WERI-Rb-1 (cell line): ENCODE measurements around the gene SYNPO2L.
"Not testable (repeated sequence)": the region's sequence is repeated elsewhere in the genome, so short reads cannot be mapped to it uniquely, and the experiment has no call there.

ENCODE experiments used
- DNase-seq: peaks from one replicate; pipeline ENCODE4 v3.0.0-alpha.2; 2020
- H3K27ac ChIP-seq: fragments of 250-450 bp; sonication (Bioruptor Pico); 2 replicates; pipeline ENCODE4 v1.5.1; 2020; ENCODE audit warnings: mild to moderate bottlenecking, moderate library complexity
- H3K27me3 ChIP-seq: fragments of 250-450 bp; sonication (Bioruptor Pico); 2 replicates; pipeline ENCODE4 v1.5.1; 2021; ENCODE audit warnings: mild to moderate bottlenecking, low read depth, moderate library complexity; ENCODE audit not compliant: insufficient read depth, severe bottlenecking
- H3K36me3 ChIP-seq: fragments of 250-450 bp; sonication (Bioruptor Pico); 2 replicates; pipeline ENCODE4 v1.5.1; 2020; ENCODE audit warnings: mild to moderate bottlenecking, moderate library complexity
- H3K4me3 ChIP-seq: 2 replicates; pipeline ENCODE4 v1.5.1; 2011; ENCODE audit warnings: low read depth, mild to moderate bottlenecking, control low read depth, low read length
- H3K9me3 ChIP-seq: fragments of 250-450 bp; sonication (Bioruptor Pico); 2 replicates; pipeline ENCODE4 v1.5.1; 2021; ENCODE audit warnings: mild to moderate bottlenecking, moderate library complexity; ENCODE audit not compliant: severe bottlenecking
- TF ChIP-seq, protein P1 (sequence below): IDR thresholded peaks from 2 replicates; pipeline ENCODE4 v1.5.1; 2011; ENCODE audit warnings: low read depth, mild to moderate bottlenecking, control low read depth, inconsistent platforms, low read length

The SYNPO2L gene, protein sequence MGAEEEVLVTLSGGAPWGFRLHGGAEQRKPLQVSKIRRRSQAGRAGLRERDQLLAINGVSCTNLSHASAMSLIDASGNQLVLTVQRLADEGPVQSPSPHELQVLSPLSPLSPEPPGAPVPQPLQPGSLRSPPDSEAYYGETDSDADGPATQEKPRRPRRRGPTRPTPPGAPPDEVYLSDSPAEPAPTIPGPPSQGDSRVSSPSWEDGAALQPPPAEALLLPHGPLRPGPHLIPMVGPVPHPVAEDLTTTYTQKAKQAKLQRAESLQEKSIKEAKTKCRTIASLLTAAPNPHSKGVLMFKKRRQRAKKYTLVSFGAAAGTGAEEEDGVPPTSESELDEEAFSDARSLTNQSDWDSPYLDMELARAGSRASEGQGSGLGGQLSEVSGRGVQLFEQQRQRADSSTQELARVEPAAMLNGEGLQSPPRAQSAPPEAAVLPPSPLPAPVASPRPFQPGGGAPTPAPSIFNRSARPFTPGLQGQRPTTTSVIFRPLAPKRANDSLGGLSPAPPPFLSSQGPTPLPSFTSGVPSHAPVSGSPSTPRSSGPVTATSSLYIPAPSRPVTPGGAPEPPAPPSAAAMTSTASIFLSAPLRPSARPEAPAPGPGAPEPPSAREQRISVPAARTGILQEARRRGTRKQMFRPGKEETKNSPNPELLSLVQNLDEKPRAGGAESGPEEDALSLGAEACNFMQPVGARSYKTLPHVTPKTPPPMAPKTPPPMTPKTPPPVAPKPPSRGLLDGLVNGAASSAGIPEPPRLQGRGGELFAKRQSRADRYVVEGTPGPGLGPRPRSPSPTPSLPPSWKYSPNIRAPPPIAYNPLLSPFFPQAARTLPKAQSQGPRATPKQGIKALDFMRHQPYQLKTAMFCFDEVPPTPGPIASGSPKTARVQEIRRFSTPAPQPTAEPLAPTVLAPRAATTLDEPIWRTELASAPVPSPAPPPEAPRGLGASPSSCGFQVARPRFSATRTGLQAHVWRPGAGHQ

DNA sequence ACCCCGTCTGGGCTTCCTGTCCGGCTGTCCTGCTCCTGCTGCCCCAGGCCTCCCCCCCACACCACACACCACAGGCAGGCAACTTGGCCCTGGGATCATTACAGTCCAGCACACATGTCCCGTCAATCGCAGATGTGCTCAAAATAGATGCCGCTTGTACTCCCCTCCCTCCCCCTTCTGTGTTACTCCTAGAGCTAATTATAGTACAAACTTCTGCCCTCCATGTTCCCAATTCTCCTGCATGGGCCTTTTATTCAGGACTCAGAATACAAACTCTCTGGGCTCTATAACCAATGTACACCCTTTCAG lies at the start of gene SYNPO2L:
TSS of gene SYNPO2L (minus strand) at position 40 of the 309 bp plus-strand sequence. CDS start 107 bp downstream, outside the sequence.
- no peaks in the 10 kb centered on the region for H3K36me3 ChIP-seq
- no peak within 1 kb of the TSS for H3K27ac ChIP-seq
- no peaks in the 10 kb centered on the region for H3K27me3 ChIP-seq
- no peak within 1 kb of the TSS for H3K4me3 ChIP-seq
- no peak for DNase-seq
- TF ChIP-seq, protein P1, sequence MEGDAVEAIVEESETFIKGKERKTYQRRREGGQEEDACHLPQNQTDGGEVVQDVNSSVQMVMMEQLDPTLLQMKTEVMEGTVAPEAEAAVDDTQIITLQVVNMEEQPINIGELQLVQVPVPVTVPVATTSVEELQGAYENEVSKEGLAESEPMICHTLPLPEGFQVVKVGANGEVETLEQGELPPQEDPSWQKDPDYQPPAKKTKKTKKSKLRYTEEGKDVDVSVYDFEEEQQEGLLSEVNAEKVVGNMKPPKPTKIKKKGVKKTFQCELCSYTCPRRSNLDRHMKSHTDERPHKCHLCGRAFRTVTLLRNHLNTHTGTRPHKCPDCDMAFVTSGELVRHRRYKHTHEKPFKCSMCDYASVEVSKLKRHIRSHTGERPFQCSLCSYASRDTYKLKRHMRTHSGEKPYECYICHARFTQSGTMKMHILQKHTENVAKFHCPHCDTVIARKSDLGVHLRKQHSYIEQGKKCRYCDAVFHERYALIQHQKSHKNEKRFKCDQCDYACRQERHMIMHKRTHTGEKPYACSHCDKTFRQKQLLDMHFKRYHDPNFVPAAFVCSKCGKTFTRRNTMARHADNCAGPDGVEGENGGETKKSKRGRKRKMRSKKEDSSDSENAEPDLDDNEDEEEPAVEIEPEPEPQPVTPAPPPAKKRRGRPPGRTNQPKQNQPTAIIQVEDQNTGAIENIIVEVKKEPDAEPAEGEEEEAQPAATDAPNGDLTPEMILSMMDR = no peak
- no peaks in the 10 kb centered on the region for H3K9me3 ChIP-seq

DNA sequence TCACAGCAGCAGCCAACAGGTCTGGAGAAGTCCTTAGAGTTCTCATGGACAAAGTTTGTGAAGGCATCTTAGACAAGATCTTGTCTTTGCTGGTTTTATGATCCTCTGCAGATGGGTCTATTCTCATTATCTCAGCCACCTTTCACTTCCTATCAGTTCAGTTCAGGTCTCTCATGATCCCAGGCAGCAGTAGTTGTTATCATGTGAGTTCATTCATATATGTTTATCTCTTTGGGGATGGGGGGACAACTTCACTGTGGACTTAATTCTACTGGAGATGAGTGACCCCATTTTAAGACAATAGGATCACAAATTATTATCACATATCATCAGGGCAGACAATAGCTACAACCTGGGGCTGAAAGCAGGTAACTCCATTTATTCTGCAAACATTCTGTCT lies 48.1 kb upstream of the SYNPO2L start:
- not testable (repeated sequence) for H3K36me3 ChIP-seq, H3K27ac ChIP-seq, H3K9me3 ChIP-seq, H3K27me3 ChIP-seq, H3K4me3 ChIP-seq, DNase-seq

DNA sequence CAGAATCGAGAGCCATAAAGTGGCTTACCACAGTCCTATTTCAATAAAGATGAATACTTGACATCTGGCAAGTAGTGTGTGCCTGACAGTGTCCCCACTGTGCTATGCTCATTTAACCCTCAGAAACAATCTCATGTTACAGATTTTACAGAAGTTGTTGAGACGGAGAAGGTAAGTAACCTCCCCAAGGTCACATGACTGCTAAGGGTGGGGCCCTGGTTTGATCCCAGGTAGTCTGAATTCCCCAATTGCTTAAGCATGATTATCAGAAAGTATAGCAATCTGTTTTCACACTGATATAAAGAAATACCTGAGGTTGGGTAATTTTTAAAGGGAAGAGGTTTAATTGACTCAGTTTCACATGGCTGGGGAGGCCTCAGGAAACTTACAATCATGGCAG lies 43.0 kb upstream of the SYNPO2L start:
- H3K4me3 ChIP-seq, DNase-seq, H3K27me3 ChIP-seq, H3K36me3 ChIP-seq, H3K27ac ChIP-seq, H3K9me3 ChIP-seq: not testable (repeated sequence)

DNA sequence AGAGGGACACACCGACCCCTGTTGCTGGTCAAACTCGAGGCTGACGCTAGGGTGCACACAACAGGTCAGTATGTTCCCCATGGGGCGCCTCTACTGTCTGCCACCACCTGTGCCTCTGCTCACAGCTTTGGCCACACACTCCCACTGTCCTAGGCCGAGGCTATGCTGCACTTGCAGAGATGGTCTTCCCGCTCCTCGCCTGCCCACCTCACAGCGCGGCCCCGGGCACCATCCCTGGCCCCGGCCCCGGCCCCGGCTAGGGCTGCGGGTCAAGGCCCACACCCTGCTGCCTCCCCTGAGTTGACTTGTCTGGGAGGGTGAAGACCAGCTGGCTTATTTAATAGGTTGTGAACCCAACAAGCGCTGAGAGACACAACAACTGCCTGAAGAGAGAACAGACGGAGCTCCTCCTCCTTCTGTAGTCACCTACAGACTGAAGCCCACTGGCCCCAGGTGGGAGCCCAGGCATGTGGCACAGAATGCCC lies 41.9 kb upstream of the SYNPO2L start, which contains the start of gene AGAP5:
TSS of gene AGAP5 (minus strand) at position 435 of the 485 bp plus-strand sequence. CDS start at position 81, 354 bp downstream.
- H3K27ac ChIP-seq, H3K27me3 ChIP-seq, DNase-seq, H3K9me3 ChIP-seq, H3K4me3 ChIP-seq, H3K36me3 ChIP-seq: not testable (repeated sequence)

DNA sequence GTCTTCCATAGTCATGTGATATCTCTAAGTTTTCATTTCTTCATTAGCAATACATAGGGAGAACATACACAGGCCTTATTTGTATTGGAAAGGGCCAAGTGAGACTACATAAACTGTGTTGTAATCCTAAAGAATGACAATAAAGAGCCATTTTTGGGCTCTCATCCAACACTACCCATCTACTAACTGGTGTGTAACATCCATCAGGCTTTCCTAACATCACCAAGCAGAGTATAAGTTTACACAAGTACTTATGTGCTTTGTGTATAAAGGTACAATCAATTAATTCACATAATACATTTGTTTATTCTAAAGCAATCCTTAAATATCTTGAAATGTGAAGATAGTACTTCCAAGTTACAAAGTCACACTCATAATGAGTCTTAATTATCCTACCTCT lies 39.5 kb upstream of the SYNPO2L start:
- not testable (repeated sequence) for H3K27ac ChIP-seq, DNase-seq, H3K4me3 ChIP-seq, H3K36me3 ChIP-seq, H3K9me3 ChIP-seq, H3K27me3 ChIP-seq

DNA sequence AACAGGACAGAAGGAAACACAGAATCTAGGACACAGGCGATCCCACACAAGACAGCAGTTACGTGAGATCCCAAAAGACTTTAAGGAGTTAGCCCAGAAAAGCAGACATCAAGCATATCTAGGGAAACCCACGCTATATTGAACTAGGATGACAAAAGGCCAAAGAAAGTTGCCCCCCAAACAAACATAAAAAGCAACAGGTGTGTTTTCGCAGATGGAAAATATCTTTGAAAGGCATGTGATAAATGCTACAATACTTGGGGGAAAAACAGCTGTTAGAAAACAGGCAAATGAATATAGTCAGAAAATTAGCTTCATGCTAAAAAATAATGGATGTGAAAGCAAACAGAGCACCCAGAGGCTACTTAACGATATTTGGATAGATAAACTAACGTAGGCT lies 34.9 kb upstream of the SYNPO2L start:
- H3K9me3 ChIP-seq, H3K36me3 ChIP-seq, DNase-seq, H3K27ac ChIP-seq, H3K4me3 ChIP-seq, H3K27me3 ChIP-seq: not testable (repeated sequence)

DNA sequence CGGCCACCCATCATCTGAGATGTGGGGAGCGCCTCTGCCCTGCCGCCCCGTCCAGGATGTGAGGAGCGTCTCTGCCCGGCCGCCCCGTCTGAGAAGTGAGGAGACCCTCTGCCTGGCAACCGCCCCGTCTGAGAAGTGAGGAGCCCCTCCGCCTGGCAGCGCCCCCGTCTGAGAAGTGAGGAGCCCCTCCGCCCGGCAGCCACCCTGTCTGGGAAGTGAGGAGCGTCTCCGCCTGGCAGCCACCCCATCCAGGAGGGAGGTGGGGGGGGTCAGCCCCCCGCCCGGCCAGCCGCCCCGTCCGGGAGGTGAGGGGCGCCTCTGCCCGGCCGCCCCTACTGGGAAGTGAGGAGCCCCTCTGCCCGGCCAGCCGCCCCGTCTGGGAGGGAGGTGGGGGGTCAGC lies 33.8 kb upstream of the SYNPO2L start:
- not testable (repeated sequence) for H3K27ac ChIP-seq, H3K27me3 ChIP-seq, H3K4me3 ChIP-seq, DNase-seq, H3K36me3 ChIP-seq, H3K9me3 ChIP-seq

DNA sequence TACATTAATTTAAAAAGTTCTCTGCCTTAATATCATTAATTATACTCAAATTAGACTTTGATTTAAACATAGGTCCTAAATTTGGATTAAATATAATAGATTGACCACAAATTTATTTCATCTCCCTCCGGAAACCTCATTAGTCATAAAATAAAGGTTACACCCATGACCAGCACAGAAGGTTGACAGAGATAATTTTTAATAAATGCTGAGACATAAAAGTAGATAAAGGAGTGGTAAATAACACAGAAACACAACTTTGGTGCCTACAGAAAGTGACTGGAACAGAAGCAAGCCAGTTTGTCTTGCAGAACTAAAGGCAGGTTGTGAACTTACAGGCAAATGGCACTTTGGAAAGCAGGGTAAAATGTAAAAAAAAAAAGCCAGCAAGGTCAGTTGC lies 31.8 kb upstream of the SYNPO2L start:
- H3K27ac ChIP-seq, DNase-seq, H3K36me3 ChIP-seq, H3K9me3 ChIP-seq, H3K4me3 ChIP-seq, H3K27me3 ChIP-seq: not testable (repeated sequence)

DNA sequence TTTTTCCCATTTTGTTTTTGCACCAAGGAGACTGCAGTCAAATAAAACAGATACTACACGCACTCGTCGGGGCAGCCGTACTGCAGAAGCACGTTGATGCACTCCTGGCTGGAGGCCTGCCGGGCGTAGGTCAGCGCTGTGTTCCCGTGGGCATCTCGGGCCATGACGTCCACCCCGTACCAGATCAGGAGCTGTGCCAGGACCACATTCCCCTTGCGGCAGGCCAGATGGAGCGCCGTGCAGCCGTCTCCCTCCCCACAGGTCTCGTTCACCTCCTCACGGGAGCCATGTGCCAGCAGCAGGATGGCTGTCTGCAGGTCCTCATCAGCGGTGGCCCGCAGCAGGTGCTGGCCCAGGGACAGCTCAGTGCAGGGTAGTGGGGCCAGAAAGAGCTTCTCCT lies 18.7 kb upstream of the SYNPO2L start:
- not testable (repeated sequence) for H3K4me3 ChIP-seq, H3K27ac ChIP-seq, H3K27me3 ChIP-seq, DNase-seq, H3K36me3 ChIP-seq, H3K9me3 ChIP-seq

DNA sequence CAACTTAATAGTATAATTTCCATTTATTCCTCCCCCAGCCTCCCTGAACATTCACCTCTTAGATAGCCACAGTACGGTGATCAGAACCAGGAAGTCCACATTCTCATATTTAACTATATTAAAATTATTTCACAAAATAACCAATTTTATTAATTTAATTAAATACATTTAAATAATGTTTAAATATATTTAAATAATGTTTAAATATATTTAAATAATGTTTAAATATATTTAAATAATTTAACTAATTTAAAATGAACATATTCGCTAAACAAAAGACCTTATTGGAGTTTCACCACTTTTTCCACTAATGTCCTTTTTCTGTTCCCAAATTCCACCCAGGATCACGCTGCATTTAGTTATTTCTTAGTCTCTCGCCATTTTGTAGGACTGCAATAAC lies 12.5 kb upstream of the SYNPO2L start:
- H3K9me3 ChIP-seq = not testable (repeated sequence)

DNA sequence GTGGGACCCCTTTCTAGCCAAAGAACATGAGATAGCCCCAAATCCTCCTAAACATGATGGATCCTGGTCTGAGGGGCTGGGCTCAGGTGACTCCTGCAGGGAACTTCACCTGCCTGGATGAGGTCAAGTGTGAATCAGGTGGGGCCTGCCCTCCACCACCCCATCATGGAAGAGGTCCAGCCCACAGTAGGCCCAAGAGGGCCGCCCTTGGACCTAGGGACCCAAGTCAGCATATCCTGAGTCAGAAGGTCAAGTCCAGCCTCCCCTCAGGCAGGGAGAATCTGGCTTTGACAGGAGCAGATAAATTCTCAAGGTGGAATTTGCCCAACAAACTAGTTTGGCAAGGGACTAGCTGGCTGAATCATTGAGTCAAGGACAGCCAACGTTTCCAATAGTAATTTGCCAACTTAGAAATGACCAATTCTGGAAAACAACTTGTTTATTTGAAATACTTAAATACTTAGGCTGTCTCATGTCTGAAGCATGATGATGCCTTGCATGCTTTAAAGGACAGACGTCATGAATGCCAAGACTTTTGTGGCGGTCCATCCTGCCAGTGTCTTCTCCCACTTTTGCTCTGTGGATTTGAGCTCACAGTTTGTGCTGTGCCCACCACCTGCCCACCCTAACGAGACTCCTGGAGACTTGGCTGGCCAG lies 10.5 kb upstream of the SYNPO2L start:
- H3K36me3 ChIP-seq, H3K9me3 ChIP-seq, H3K27ac ChIP-seq, DNase-seq, H3K27me3 ChIP-seq, H3K4me3 ChIP-seq: not testable (repeated sequence)

More for the DNA sequence above, 12.5 kb upstream of the SYNPO2L start:
- DNase-seq, H3K27ac ChIP-seq, H3K4me3 ChIP-seq, H3K27me3 ChIP-seq, H3K36me3 ChIP-seq: not testable (repeated sequence)

DNA sequence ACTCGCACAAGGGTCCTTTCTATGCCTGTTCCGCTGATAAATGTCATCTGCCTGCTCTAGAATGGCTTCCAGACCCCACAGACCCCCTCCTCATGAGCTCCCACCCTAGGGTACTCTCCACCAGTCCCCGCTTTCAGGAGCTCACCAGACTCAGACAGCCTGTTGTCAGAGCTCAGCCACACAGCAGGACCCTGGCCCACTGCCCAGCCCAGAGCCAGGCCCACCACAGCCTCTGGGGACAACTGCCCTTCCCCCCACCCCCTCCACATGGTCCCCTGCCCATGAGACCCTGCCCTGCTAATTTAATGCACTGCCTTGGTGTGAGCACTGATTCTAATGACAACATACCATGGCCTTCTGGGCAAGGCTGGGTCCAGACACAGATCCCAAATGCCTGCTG lies 9.8 kb upstream of the SYNPO2L start:
- not testable (repeated sequence) for DNase-seq, H3K27ac ChIP-seq, H3K36me3 ChIP-seq, H3K4me3 ChIP-seq, H3K27me3 ChIP-seq, H3K9me3 ChIP-seq
